ENCODE results near the gene CGNL1. TPM values are rescaled to one million over a fixed set of nuclear protein-coding genes. Genes with fewer than 3 reads are reported as not detected.

CGNL1 gene
- total RNA-seq, 4 donors from 2014 or later, result 1.6 to 3.3 (median 2.6) TPM

DNA sequence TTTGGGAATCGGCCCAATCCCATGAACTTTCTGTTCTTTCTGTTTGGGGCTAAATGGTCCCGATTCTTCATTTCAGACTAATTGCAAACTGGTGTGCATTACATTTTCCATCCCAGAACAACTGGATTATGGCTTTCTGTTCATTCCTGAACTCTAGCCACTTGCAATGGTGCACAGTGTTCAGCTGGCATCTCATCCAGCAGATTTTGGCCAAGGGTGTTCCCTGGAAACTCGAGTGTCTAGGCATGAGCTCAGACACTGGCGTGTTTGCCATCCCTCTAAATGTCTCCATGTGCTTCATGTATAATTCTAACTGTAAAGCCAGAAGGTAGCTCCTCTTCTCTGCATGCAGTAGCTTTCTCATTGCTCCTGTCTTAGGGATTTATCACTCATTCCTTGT is 118.3 kb downstream of the CGNL1 start:
- TF ChIP-seq, protein P1, sequence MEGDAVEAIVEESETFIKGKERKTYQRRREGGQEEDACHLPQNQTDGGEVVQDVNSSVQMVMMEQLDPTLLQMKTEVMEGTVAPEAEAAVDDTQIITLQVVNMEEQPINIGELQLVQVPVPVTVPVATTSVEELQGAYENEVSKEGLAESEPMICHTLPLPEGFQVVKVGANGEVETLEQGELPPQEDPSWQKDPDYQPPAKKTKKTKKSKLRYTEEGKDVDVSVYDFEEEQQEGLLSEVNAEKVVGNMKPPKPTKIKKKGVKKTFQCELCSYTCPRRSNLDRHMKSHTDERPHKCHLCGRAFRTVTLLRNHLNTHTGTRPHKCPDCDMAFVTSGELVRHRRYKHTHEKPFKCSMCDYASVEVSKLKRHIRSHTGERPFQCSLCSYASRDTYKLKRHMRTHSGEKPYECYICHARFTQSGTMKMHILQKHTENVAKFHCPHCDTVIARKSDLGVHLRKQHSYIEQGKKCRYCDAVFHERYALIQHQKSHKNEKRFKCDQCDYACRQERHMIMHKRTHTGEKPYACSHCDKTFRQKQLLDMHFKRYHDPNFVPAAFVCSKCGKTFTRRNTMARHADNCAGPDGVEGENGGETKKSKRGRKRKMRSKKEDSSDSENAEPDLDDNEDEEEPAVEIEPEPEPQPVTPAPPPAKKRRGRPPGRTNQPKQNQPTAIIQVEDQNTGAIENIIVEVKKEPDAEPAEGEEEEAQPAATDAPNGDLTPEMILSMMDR (IDR thresholded peaks at IDR 0.05; ENCODE audit: low read depth), result no peak

DNA sequence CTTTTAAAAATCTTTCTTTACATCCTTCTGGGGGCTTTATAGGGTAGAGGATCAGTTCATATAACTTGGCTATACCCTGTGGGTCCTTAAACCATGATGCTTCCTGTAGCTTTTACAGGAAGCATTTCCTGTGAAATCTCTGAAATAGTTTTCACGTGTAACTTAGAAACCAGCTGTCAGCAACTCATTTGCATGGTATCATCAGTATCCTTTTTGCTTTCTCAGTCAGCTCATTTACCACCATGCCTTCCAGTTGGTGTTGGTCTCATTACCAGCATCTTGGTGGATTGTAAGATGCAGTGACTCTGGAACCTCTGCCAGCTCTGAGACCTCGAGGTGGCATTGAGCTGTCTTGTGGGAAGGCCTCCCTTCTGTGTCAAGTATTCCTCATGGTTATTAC is 118.7 kb downstream of the CGNL1 start:
- TF ChIP-seq, protein P1 (IDR thresholded peaks at IDR 0.05; ENCODE audit: low read depth), result no peak

DNA sequence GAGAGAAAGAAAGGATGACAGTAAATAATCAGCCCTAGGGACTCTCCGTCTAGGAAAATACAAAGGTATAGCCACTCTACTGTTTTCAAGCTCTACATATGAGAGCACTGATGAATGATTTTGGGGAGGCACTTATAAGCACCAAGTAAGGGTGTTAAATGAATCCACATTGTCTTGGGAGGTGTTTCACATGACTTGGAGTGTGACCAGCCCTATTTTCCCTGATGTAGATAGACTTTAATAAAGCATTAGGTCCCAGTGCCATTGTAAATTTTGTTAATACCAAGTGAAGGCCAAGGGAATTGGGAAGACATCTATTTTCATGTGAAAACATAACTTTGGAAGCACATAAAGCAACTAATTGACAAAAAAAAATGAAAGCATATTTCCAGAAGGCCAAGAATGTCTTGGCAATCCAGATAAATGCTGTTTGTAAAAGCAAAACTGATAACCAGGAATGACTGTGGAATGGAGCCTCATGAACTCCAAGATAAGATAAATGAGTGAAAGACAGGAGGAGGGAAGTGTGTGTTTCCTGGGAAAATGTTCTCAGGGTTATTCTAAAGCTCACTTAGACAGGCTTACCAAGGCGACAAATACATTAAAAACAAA is 119.4 kb downstream of the CGNL1 start:
- TF ChIP-seq, protein P1 (IDR thresholded peaks at IDR 0.05; ENCODE audit: low read depth), result no peak

DNA sequence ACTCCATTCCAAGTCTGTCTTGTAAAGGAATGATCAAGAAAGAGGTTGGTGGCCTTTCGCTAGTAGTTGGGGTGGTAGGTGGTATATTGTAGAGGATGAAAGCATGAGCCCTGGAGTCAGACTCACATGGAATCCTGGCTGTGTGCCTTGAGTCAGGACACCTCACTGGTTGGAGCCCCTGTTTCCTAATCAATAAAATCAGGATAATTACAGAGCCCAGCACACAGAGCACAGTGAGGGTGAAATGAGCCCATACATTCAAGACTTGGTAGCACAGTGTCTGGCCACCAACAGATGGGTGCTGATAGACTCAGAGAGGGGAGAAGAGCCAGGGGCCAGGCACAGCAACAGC is 120.3 kb downstream of the CGNL1 start:
- TF ChIP-seq, protein P1 (IDR thresholded peaks at IDR 0.05; ENCODE audit: low read depth), result no peak

DNA sequence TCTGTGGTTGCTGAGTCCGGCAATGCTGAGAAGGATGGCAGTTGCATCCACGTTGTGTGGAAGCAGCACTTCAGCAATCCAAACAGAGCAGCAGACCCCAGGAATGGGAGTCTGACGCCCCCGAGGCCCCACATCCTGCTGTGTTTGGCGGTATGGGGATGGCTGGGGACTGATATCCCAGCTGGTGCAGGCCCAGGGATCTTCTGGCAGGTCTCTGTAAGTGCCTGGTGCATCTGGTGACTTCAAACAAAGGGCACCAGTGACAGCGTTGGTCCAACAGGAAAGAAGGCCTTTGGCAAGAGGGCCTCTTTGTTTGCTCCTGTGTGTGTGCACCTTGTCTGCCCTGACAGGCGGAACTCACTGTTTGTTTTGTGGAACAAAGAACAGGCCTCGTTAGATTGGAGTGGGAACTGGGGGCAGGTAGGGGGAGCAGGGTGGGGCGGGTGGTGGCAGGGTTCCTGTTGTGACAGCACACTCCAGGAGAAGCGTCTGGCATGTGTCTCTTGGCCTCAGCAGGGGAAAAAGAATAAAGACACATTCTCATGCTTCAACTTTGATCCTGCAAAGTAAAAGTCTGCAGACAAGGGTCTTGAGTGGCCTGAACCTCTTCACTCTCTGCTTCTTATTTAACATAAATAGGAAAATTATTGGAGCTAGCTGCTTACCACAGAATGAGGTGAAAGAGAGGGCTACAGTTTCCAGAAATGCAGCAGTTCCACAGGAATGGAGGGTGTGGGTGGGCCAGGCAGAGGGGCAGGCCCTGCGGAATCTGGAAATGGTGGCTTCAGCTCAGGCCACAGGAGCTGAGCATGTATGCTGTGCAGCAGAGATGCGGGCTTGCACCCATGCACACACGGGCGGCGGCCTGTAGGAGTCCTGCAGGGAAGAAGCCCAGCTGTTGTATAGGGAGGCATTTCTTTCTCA is 120.9 kb downstream of the CGNL1 start:
- TF ChIP-seq, protein P1 (IDR thresholded peaks at IDR 0.05; ENCODE audit: low read depth), result no peak

DNA sequence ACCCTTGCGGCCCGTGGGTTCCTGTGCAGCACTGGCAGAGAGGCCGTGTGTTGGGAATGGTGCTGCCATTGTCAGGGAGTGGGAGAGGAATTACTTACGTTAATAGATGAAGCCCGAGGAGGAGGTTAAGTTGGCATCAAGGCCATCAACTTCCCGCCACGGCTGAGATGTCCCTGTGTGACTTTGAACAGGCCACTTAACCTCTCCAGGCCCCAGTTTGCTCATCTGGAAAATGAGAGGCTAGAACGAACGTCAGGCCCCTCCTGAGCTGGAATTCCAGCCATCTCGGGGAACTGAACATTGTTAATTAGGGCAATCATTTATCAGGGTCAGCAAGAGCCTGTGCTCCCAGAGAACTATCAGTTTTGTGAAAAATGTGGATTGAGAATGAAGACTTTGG is 124.0 kb downstream of the CGNL1 start:
- TF ChIP-seq, protein P1 (IDR thresholded peaks at IDR 0.05; ENCODE audit: low read depth), result no peak

DNA sequence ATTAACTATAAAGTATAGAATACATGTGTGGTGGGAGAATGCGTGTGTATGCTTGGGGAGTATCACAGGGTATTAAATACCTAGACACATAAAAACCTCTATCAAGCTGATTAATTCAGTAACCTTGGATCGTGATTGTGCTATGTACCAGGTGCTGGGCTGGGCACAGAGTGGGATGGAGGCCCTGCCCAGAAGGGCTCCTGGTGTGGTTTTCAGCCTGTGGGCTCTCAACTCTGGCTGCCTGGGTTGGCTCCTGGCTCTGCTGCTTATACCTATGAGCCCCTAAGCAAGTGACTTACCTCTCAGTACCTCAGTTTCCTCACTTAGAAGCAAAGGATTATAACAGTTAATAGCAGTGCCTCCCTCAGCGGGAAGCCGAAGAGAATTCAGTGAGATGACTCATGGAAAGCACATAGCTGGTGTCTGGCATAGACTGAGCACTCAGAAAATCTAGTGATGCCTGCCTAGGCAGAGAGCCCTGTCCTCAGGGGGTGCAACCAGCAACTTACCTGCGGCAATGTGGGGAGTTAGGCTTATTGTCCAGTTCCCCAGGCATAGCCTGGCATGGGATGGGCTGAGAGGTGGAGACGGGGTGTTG is 124.8 kb downstream of the CGNL1 start:
- TF ChIP-seq, protein P1 (IDR thresholded peaks at IDR 0.05; ENCODE audit: low read depth), result no peak
